Peyer's patch (tissue), 4 donors: ENCODE data around the gene SLC6A2. TPM values are rescaled to one million over a fixed set of nuclear protein-coding genes. Genes with fewer than 3 reads are reported as not detected.

Source experiments
- DNase-seq, 3 donors: peaks; one replicate each; pipeline ENCODE4 v3.0.0-alpha.2; 2017 to 2019
- H3K27ac ChIP-seq, 4 donors: fragments of 200-600 bp; sonication (generic); one replicate each; pipeline ENCODE4 v1.5.1; 2016 to 2019
- H3K27me3 ChIP-seq, 2 donors: fragments of 200-600 bp; sonication (generic); one replicate each; pipeline ENCODE4 v1.5.1; 2019
- H3K36me3 ChIP-seq, 3 donors: fragments of 200-600 bp; sonication (generic); one replicate each; pipeline ENCODE4 v1.5.1; 2016 to 2019
- H3K4me1 ChIP-seq, 4 donors: fragments of 200-600 bp; sonication (generic); one replicate each; pipeline ENCODE4 v1.5.1; 2016 to 2019
- H3K4me3 ChIP-seq, 4 donors: fragments of 200-600 bp; sonication (generic); 1 replicate in 3 of 4; 2 replicates in 1 of 4; pipeline ENCODE4 v1.5.1; 2016 to 2019; ENCODE audit warnings: mild to moderate bottlenecking in 1 of 4
- H3K9me3 ChIP-seq, 4 donors: fragments of 200-600 bp; sonication (generic); one replicate each; pipeline ENCODE4 v1.5.1; 2016 to 2019; ENCODE audit warnings: mild to moderate bottlenecking in 1 of 4
- POLR2A ChIP-seq, 2 donors: fragments of 450-650 bp; IDR thresholded peaks; one replicate each; pipeline ENCODE4 v1.5.1; 2017; ENCODE audit warnings: antibody characterized with exemption in 2 of 2, mild to moderate bottlenecking in 2 of 2, moderate library complexity in 2 of 2
- total RNA-seq, 4 donors: library from RNA; depleted of rRNA; stranded (reverse); fragments of >200 nt; gene quantifications; one replicate each; pipeline ENCODE4 v1.1.0, GENCODE V29; 2016
- TF ChIP-seq, protein P1 (sequence below), 6 experiments: fragments of 450-650 bp in 4 of 6; fragments of 200-600 bp in 2 of 6; sonication (generic) in 1 of 6; IDR thresholded peaks; one replicate each; pipeline ENCODE4 v1.5.1; 2017 to 2019; ENCODE audit warnings: antibody characterized with exemption in 6 of 6, mild to moderate bottlenecking in 3 of 6, moderate library complexity in 1 of 6

Gene SLC6A2
- total RNA-seq, 4 donors from 2014 or later = not detected

DNA sequence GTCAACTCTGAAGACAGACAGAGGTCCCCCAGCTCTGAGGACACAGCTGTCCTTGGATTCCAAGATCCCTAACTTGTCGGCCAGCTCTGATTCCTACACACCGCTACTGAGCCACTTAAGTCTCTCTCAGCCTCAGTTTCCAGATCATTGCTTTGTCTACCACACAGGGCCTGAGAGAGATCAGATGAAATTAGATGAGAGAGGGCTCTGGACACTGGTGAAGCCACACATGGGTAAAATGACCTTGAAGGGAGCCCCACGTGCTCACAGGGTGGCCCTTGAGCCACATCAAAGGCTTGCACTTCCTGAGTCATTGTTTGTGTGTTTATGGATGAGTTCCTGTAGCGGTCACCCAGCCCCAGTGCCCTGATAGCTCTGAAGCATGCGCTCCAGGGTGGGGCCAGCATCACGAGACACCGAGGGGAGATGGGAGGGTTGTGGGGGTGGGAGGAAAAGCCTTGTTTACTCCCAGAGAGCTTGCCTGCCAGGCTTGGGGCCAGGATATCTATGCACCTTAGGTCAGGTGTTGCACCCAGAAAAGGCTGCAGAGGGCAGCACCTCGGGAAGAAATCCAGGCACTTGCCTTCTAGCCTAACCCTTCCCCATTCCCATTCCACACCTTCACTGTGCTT, 32.7 kb upstream of the SLC6A2 start:
- TF ChIP-seq POLR2A (IDR thresholded peaks at IDR 0.05) = no peak
- TF ChIP-seq, protein P1, sequence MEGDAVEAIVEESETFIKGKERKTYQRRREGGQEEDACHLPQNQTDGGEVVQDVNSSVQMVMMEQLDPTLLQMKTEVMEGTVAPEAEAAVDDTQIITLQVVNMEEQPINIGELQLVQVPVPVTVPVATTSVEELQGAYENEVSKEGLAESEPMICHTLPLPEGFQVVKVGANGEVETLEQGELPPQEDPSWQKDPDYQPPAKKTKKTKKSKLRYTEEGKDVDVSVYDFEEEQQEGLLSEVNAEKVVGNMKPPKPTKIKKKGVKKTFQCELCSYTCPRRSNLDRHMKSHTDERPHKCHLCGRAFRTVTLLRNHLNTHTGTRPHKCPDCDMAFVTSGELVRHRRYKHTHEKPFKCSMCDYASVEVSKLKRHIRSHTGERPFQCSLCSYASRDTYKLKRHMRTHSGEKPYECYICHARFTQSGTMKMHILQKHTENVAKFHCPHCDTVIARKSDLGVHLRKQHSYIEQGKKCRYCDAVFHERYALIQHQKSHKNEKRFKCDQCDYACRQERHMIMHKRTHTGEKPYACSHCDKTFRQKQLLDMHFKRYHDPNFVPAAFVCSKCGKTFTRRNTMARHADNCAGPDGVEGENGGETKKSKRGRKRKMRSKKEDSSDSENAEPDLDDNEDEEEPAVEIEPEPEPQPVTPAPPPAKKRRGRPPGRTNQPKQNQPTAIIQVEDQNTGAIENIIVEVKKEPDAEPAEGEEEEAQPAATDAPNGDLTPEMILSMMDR (IDR thresholded peaks at IDR 0.05) = no peak
- Histone ChIP-seq H3K27ac (no peak overlapping the region), H3K36me3 (no peaks in the 10 kb centered on the region), H3K4me1 (no peaks in the 10 kb centered on the region), H3K9me3 (no peaks in the 10 kb centered on the region), H3K4me3 (no peak overlapping the region), H3K27me3 (no peaks in the 10 kb centered on the region)
- DNase-seq = no peak

DNA sequence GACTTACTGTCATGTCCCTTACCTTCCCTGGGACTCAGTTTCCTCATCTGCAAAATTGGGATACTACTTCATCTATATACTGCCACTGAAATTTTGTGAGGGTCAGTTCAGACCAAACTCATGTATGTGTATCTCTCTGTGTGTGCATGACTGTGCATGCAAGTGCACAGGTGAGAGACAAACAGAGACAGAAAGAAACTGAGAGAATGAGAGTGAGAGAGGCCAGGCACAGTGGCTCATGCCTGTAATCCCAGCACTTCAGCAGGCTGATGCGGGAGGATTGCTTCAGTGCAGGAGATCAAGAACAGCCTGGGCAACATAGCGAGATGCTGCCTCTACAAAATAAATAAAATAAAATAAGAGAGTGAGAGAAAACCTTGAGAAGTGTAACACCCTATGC, 32.1 kb upstream of the SLC6A2 start:
- DNase-seq = no peak
- H3K4me3 ChIP-seq = no peak overlapping the region
- TF ChIP-seq POLR2A (IDR thresholded peaks at IDR 0.05) = no peak
- TF ChIP-seq, protein P1 (IDR thresholded peaks at IDR 0.05) = no peak
- no peaks in the 10 kb centered on the region for H3K36me3 ChIP-seq
- H3K27me3 ChIP-seq = no peaks in the 10 kb centered on the region
- H3K4me1 ChIP-seq = no peaks in the 10 kb centered on the region
- no peaks in the 10 kb centered on the region for H3K9me3 ChIP-seq
- no peak overlapping the region for H3K27ac ChIP-seq

DNA sequence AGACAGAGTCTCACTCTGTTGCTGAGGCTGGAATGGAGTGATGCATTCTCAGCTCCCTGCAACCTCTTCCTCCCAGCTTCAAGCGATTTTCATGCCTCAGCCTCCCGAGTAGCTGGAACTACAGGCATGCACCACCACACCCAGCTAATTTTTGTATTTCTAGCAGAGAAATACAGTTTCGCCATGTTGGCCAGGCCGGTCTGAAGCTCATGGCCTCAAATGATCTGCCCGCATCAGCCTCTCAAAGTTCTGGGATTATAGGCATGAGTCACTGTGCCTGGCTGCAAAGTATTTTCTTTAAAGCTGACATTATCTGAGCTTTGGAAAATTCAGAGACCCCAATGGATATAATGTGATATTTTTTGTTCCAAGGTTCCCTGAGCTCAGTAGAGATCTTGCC, 31.1 kb upstream of the SLC6A2 start:
- H3K27ac ChIP-seq = no peak overlapping the region
- no peak overlapping the region for H3K4me3 ChIP-seq
- H3K9me3 ChIP-seq = no peaks in the 10 kb centered on the region
- TF ChIP-seq POLR2A (IDR thresholded peaks at IDR 0.05) = no peak
- TF ChIP-seq, protein P1 (IDR thresholded peaks at IDR 0.05) = no peak
- DNase-seq = no peak
- no peaks in the 10 kb centered on the region for H3K36me3 ChIP-seq
- no peaks in the 10 kb centered on the region for H3K4me1 ChIP-seq
- H3K27me3 ChIP-seq = no peaks in the 10 kb centered on the region

DNA sequence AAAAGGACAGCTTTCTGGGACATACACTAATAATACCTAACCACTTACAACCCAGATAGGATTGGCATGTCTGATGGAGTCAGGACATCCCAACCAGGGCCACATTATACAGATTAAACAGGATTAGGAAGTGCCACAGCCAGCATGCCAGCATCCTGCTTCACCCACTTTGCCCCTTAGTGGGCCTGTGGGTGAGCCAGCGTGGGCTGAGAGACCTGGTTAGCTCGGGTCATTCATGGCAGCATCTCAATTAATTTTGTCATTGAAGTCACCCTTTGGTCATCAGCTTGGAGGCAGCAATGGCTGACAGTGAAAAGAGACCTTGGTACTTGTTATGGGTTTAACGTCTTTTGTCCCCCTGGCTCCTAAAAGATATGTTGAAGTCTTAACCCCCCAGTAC, 29.9 kb upstream of the SLC6A2 start:
- no peak for DNase-seq
- Histone ChIP-seq H3K4me3 (no peak overlapping the region), H3K36me3 (no peaks in the 10 kb centered on the region), H3K4me1 (no peaks in the 10 kb centered on the region), H3K27ac (no peak overlapping the region), H3K9me3 (no peaks in the 10 kb centered on the region), H3K27me3 (no peaks in the 10 kb centered on the region)
- TF ChIP-seq, protein P1 (IDR thresholded peaks at IDR 0.05) = no peak
- TF ChIP-seq POLR2A (IDR thresholded peaks at IDR 0.05) = no peak

DNA sequence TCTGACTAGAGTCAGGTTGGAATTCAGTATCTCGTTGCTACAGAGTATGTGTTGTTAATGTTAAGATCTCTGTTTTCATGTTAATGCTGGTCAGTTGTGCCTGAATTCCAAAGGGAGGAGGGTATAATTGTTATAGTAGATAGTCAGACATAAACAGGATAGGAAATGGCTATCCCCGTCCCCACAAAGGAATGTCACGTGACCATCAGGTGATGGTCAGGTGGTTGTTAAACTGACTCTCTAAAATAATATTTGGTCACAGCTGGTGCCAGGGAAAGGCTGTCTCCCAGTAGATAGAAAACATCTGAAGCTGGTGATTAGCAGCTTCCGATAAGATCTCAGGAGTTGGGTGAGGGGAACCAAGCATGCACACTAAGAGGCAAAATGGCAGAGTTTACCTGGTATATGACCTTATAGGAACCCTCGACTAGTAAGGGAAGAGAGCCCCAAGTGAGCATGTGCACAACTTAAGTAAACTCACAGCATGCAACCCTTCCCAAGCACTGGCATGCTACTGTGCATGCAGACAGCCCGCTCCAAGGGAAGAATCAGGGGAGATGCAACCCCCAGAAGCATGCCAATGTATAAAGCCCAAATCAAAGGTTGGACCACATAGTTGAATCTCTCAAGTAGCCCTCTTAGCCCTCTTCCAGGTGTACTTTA, 27.4 kb upstream of the SLC6A2 start:
- no peaks in the 10 kb centered on the region for H3K36me3 ChIP-seq
- no peaks in the 10 kb centered on the region for H3K4me1 ChIP-seq
- no peak overlapping the region for H3K27ac ChIP-seq
- DNase-seq = no peak
- no peak for TF ChIP-seq POLR2A (IDR thresholded peaks at IDR 0.05)
- TF ChIP-seq, protein P1 (IDR thresholded peaks at IDR 0.05) = no peak
- H3K9me3 ChIP-seq = no peaks in the 10 kb centered on the region
- no peaks in the 10 kb centered on the region for H3K27me3 ChIP-seq
- H3K4me3 ChIP-seq = no peak overlapping the region
